Middle frontal gyrus (tissue), 1 donor: ENCODE results near the gene CCDC57.

Experiments
- DNase-seq: peaks from one replicate; pipeline ENCODE4 v3.0.0-alpha.2; 2015; ENCODE audit warnings: low spot score; ENCODE audit errors: extremely low spot score

Gene CCDC57

GRCh38 chr17:82236142-82236971 is 23.7 kb upstream of the CCDC57 start:
- no peak for DNase-seq

- no peak for DNase-seq
Observed at GRCh38 chr17:82235775-82236141, 23.1 kb upstream of the CCDC57 start.

DNA sequence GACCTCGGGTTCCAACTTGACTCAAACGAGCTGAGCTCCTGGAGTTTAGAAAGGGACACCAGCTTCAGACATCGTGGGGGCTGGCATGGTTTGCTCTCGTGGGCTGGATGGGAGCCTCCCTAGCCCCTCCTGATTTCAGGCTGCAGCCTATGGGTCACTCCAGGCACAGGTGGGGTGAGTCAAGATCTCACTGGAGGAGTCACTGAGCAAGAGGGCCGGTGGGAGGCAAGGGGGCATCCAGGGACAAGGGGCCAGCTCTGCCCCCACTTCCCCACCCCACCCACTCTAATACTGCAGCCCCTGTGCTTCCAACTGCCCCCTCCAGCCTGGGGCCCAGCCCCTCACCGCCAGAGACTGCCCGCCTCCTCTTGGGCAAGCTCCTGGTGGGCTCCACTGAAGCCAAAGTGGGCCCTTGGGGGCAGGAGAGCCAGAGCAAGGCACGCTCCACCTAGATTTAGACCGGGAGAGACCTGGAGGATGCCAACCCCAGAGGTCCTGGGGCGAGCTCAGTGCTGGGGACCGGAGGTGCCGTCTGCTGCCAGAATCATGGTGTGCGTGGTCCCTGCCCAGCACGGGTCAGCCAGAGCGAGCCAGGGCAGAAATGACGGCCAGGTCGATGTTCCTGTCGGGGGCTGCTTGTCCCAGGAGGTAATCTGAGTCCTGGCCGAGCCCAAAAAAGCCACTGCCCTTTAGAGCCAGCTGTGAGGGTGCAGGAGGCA is 22.6 kb upstream of the CCDC57 start:
- no peak for DNase-seq

- DNase-seq, result no peak
Observed at GRCh38 chr17:82234211-82235055, 21.8 kb upstream of the CCDC57 start.

DNA sequence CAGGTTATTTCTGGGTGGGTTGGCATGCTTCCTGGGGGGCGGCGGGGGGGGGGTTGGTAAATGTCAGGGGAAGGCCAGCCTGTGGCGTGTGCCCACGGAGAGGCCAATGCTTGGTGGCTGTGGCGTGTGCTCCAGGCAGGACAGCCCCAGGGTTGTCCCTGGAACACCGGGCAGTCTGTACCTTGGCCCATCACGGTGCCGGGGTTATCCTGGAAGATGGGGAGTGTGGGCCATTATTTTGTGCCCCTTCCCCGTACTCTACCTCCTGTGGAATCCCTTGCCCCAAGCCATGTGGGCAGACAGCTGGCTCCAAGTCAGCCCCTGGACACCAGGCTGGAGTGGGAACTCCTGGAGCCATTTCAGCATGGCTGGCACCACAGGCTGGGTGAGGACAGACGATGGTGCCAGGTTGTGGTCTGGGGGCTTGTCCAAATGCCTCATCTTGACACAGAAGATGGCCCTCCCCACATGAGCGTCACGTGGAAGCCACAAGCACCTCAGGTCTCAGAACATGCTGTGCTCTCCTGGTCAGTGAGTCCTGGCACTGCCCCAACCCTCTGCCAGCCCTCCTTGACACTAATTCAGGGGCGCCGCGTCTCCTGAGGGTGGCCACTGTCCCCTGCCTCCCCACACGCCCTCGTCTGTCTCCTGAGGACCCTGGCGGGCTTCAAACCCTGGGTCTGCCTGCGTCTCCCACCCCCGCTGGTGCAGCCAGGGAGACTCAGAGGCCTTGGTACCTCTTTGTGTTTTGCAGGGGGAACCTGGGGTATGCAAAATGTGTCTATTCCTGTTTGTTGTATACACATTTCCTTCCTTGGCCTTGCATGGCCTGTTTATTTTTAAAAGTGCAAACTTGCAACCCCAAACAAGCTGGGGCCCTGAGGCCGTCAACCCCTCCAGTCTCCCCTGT is 20.5 kb upstream of the CCDC57 start:
- no peak for DNase-seq

DNA sequence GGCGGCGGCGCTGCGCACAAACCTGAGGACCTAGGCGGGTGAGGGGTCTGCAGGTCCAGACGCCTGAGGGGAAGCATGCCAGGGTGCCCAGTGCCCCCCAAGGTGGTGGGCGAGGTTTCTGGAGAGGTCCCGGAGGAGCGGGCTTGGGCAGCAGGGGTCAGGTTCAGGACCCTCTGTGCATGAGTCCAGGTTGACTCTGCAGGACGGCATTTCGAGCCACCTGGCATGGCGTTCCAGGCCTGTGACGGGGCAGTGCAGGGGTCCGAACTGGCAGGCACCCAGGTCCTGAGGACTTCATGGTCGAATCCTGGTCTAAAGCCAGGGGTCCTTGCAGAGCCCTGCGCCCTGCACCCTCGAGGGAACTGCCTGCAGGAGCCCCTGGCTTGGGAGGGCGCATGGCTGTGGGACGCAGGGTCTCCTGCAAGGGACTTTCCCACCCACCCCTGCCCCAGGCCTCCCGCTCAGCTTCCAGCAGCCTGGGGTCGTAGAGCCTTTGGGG is 19.7 kb upstream of the CCDC57 start:
- no peak for DNase-seq

DNA sequence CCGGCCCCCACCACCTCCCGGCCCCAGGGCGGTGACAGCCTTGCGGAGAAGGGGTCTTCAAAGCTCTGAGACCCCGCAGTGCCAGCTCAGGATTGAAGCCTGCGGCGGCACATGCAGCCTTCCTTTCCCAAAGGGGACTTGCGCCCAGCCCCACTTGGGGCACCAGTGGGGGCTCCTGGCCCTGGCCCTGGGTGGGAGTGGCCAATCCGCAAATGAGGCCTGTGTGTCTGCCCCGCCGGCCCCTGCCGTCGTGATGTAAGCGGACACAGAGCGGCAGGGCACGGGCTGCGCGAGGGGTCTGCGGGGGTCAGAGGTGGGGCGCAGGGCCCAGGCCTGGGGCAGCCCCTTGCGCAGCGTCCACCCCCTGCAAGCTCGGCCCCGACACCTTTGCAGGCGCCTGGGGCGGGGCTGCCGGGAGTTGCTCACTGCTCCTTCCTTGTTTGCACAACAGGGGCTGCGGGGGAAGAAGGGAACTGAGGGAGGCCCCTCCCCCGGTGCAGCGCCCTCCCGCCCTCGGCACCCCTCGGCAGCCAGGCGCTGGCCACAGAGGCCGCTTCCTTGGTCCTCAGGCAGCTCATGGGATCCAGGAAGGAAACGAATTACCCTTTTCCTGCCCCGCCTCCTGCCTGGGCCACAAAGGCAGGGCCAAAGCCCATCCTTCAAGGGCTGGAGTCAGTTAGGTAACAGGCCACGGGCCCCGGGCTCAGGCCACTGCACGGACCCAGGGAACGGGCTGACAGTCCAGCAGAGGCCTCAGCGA is 19.1 kb upstream of the CCDC57 start:
- no peak for DNase-seq

DNA sequence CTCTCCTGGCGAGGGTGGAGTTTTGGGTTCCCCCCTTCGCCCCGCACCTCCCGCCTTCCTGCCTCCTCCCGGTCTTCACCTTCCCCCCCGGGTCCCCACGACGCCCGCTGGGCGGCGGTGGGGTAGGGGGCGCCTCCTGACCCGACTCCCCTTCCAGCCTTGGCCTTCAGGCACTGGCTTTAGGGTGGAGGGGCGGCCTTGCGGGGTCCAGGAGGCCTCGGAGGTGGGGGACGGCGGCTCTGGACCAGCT is 18.6 kb upstream of the CCDC57 start:
- DNase-seq, result no peak

GRCh38 chr17:82230609-82231311 is 18.1 kb upstream of the CCDC57 start:
- no peak for DNase-seq

- DNase-seq, result no peak
Observed at GRCh38 chr17:82229698-82230608, 17.3 kb upstream of the CCDC57 start.

- no peak for DNase-seq
Observed at GRCh38 chr17:82228842-82229697, 16.4 kb upstream of the CCDC57 start, which contains the start of gene SLC16A3. Gene SLC16A3 (plus strand): TSS chr17:82229042. CDS start chr17:82236009, 6,967 bp downstream.

GRCh38 chr17:82228278-82228841 is 15.7 kb upstream of the CCDC57 start:
- no peak for DNase-seq

DNA sequence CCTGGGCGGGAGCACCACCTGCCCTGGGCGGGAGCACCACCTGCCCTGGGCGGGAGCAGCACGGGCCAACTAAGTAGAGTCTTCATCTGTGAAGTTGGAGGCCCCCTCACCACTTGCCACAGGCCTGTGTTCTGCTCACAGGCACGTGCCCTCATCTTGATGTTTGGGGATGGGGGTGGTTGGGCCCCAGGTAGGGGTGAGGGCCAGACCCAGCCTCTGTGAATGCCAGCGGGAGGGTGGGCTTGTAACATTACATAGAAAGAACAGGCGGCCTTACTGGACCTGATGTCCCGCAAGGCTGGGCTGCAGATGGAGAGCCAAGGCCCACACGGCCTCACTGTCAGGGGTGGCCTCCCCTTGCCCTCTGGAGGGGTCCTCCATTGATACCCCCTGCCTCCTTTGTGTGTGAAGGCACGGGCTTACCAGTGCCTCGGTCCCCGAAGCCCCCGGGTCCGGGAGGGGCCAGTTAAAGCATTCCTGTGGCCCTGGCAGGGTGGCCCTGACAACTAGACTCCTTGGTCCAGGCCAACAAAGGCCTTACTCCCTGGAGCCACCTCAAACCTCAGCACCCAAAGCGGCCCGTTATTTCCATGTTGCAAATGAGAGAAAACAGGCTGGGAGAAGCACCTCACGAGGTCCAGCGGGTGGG is 15.1 kb upstream of the CCDC57 start:
- no peak for DNase-seq

DNA sequence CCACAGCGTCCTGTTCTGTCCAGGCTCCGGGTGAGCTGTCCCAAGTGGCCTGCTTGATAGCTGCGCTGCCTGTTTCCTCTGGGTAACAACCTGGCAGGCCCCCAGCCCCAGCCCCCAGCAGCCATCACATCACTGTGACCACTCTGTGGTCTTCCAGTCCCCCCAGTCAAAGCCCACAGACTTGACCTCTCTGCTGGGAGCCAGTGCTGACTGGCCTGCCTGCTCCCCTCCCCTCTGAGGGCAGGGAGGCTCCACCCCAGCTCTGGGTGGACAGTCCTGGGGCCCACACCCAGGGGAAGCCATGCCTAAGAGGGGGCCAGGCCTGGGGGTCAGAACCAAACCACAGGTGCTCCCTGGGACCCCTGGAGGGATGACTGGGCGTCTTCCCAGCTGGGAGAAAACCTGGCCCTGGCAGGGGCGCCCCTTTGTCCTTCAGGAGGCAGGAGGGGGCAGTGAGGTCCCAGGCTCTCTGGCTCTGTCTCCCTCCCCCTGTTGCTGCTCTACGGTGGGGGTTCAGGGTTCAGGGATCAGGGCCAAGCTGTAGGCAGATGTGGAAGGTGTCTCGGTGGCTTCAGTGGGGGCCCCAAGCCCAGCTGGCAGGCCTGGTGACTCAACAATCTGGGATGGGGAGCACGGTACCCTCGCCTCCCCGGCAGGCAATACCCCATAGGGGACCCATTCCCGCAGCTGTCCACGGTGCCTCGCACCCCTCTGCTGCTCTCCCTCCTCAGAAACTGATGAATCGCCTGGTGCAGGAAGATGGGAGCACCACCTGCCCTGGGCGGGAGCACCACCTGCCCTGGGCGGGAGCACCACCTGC is 14.4 kb upstream of the CCDC57 start:
- no peak for DNase-seq

DNA sequence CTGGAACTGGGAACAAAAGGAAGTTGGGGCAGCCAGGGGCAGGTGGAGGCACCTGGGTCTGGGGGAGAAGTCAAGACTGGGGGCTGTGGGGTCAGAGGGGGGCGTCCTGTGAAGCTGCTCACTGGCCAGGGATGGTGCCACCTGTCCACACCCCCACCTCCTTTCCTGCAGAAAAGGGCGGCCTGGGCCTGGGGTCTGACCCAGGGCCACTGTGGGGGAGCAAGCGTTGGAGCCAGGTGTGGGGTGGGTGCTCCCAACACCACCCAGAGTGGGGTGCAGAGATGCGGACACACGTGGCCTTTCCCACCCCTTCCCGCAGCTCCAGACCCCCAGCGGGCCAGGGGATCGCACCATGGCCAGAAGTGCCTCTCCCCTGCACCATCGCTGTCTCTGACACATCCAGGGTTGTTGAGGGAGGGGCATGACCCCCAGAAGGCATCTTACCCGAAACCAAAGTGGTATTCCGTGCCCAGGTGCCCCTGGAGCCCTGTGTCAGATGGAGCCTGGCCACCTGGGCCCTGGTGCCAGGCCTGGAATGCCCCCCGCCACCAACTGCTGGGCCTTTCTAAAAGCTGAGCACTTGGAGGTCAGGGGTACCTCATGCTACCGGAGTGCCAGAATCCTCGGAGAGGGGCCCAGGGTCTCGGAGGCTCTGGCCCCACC is 13.6 kb upstream of the CCDC57 start:
- no peak for DNase-seq
